Transverse colon (tissue), 4 donors: Measurements from ENCODE around the gene PRIM2.

Experiments used
- POLR2AphosphoS5 ChIP-seq, 3 donors: sonication (generic); formaldehyde crosslinking; IDR thresholded peaks; one replicate each; pipeline ENCODE4 v1.6.1; 2016; ENCODE audit warnings: antibody characterized with exemption in 3 of 3
- TF ChIP-seq, protein P1 (sequence below), 5 experiments: fragments of 200-600 bp in 3 of 5; fragments of 450-650 bp in 2 of 5; sonication (generic) in 3 of 5; IDR thresholded peaks; 1 replicate in 2 of 5; 2 replicates in 3 of 5; pipeline ENCODE4 v1.5.1; 2016 to 2017; ENCODE audit warnings: antibody characterized with exemption in 5 of 5, inconsistent platforms in 3 of 5, mild to moderate bottlenecking in 2 of 5, moderate library complexity in 1 of 5

GRCh38 chr6:57329933-57330332 is 12.5 kb downstream of the PRIM2 start:
- TF ChIP-seq POLR2AphosphoS5 (IDR thresholded peaks at IDR 0.05): no peak
- TF ChIP-seq, protein P1, sequence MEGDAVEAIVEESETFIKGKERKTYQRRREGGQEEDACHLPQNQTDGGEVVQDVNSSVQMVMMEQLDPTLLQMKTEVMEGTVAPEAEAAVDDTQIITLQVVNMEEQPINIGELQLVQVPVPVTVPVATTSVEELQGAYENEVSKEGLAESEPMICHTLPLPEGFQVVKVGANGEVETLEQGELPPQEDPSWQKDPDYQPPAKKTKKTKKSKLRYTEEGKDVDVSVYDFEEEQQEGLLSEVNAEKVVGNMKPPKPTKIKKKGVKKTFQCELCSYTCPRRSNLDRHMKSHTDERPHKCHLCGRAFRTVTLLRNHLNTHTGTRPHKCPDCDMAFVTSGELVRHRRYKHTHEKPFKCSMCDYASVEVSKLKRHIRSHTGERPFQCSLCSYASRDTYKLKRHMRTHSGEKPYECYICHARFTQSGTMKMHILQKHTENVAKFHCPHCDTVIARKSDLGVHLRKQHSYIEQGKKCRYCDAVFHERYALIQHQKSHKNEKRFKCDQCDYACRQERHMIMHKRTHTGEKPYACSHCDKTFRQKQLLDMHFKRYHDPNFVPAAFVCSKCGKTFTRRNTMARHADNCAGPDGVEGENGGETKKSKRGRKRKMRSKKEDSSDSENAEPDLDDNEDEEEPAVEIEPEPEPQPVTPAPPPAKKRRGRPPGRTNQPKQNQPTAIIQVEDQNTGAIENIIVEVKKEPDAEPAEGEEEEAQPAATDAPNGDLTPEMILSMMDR (IDR thresholded peaks at IDR 0.05): no peak
